GM19467 (cell line): ENCODE results near the gene PRR30.

Source experiments
- ATAC-seq: cut with Tn5 transposase; IDR thresholded peaks from one replicate; pipeline ENCODE4 v1.9.1; 2021; ENCODE audit warnings: mild to moderate bottlenecking, moderate library complexity; ENCODE audit not compliant: unreplicated experiment

The PRR30 gene

GRCh38 chr2:27100036-27100435, 39.2 kb downstream of the PRR30 start:
- no peak for ATAC-seq

- ATAC-seq, result no peak
These were observed 39.8 kb downstream of the PRR30 start for GRCh38 chr2:27099334-27099955.

GRCh38 chr2:27097341-27097740, 41.9 kb downstream of the PRR30 start:
- no peak for ATAC-seq

GRCh38 chr2:27096748-27097297, 42.4 kb downstream of the PRR30 start:
- ATAC-seq, result no peak

- no peak for ATAC-seq
These were observed 43.2 kb downstream of the PRR30 start for GRCh38 chr2:27095745-27096651.

- no peak for ATAC-seq
These were observed 43.8 kb downstream of the PRR30 start for GRCh38 chr2:27095427-27095744.

GRCh38 chr2:27094353-27094984, 44.7 kb downstream of the PRR30 start:
- ATAC-seq, result no peak

GRCh38 chr2:27093430-27094352, 45.5 kb downstream of the PRR30 start:
- no peak for ATAC-seq

GRCh38 chr2:27092696-27093429, 46.3 kb downstream of the PRR30 start:
- no peak for ATAC-seq

GRCh38 chr2:27091746-27092695, 47.2 kb downstream of the PRR30 start:
- no peak for ATAC-seq

GRCh38 chr2:27089111-27089954, 49.9 kb downstream of the PRR30 start:
- no peak for ATAC-seq

GRCh38 chr2:27088634-27089033, 50.6 kb downstream of the PRR30 start:
- ATAC-seq, result no peak

GRCh38 chr2:27087823-27088410, 51.3 kb downstream of the PRR30 start:
- ATAC-seq, result no peak
